Neural crest cell (in vitro differentiated cells): ENCODE results near the gene MGA. TPM values are rescaled to one million over a fixed set of nuclear protein-coding genes. Genes with fewer than 3 reads are reported as not detected.

ENCODE experiments used
- DNase-seq: peaks from one replicate; pipeline ENCODE4 v3.0.0; 2021; ENCODE audit warnings: low read depth, mixed read lengths, low spot score
- H3K27ac Mint-ChIP-seq: one replicate; pipeline ENCODE4 v1.8.0; 2021; ENCODE audit warnings: mild to moderate bottlenecking, mixed read lengths; ENCODE audit not compliant: unreplicated experiment
- H3K27me3 Mint-ChIP-seq: 2 replicates; pipeline ENCODE4 v1.8.0; 2021; ENCODE audit warnings: low read depth, mild to moderate bottlenecking, mixed read lengths
- H3K36me3 Mint-ChIP-seq: 2 replicates; pipeline ENCODE4 v1.8.0; 2021; ENCODE audit warnings: low read depth, mild to moderate bottlenecking, mixed read lengths
- H3K4me1 Mint-ChIP-seq: 2 replicates; pipeline ENCODE4 v1.8.0; 2021; ENCODE audit warnings: mixed read lengths
- H3K4me3 Mint-ChIP-seq: one replicate; pipeline ENCODE4 v1.8.0; 2021; ENCODE audit warnings: mild to moderate bottlenecking, mixed read lengths
- H3K9me3 Mint-ChIP-seq: 2 replicates; pipeline ENCODE4 v1.8.0; 2021; ENCODE audit warnings: mixed read lengths
- total RNA-seq: library from RNA; stranded (reverse); gene quantifications from 2 replicates; pipeline ENCODE4 v1.2.1, GENCODE V29; 2021
- TF ChIP-seq, protein P1 (sequence below): fragments of 200-600 bp; sonication (generic); conservative IDR thresholded peaks from 2 replicates; pipeline ENCODE4 v1.5.0; 2021; ENCODE audit warnings: antibody characterized with exemption, mild to moderate bottlenecking

Gene MGA
- total RNA-seq, 1 donor from 2014 or later, result 50.5 TPM

DNA sequence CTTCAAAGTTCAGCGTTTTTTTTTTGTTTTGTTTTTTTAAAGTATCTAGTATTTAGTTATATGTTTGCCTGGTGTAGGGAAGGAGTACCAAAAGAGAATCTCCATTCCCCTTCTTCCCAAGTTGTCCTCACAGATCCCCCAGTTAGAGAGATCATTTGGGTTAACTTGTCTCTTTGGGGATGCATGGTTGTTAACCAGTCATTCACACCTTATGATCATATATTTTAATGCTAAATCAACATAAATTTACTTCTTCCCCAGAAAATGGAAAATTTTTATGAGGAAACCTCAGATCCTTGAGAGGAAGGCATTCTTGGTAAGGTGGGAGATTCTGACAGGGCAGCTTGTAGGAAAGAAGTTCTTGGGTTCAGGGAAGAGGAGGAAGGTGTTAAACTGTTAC lies 1.5 kb upstream of the MGA start:
- Mint-ChIP-seq H3K27ac (no peak overlapping the region), H3K9me3 (peaks cover 4% of the 10 kb centered on the region), H3K4me1 (peaks cover 17% of the 10 kb centered on the region), H3K4me3 (peak overlapping the region; percentile 24), H3K36me3 (peaks cover 2% of the 10 kb centered on the region), H3K27me3 (peaks cover 35% of the 10 kb centered on the region)
- TF ChIP-seq, protein P1, sequence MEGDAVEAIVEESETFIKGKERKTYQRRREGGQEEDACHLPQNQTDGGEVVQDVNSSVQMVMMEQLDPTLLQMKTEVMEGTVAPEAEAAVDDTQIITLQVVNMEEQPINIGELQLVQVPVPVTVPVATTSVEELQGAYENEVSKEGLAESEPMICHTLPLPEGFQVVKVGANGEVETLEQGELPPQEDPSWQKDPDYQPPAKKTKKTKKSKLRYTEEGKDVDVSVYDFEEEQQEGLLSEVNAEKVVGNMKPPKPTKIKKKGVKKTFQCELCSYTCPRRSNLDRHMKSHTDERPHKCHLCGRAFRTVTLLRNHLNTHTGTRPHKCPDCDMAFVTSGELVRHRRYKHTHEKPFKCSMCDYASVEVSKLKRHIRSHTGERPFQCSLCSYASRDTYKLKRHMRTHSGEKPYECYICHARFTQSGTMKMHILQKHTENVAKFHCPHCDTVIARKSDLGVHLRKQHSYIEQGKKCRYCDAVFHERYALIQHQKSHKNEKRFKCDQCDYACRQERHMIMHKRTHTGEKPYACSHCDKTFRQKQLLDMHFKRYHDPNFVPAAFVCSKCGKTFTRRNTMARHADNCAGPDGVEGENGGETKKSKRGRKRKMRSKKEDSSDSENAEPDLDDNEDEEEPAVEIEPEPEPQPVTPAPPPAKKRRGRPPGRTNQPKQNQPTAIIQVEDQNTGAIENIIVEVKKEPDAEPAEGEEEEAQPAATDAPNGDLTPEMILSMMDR, result no peak
- no peak for DNase-seq

GRCh38 chr15:41659190-41659589 lies 1.0 kb upstream of the MGA start:
- TF ChIP-seq, protein P1, result no peak
- no peak for DNase-seq
- no peak overlapping the region for H3K27ac Mint-ChIP-seq
- H3K4me3 Mint-ChIP-seq, result peak overlapping the region; percentile 24
- peaks cover 4% of the 10 kb centered on the region for H3K9me3 Mint-ChIP-seq
- peaks cover 35% of the 10 kb centered on the region for H3K27me3 Mint-ChIP-seq
- peaks cover 17% of the 10 kb centered on the region for H3K4me1 Mint-ChIP-seq
- H3K36me3 Mint-ChIP-seq, result peaks cover 2% of the 10 kb centered on the region

GRCh38 chr15:41659855-41660234 lies 360 bp upstream of the MGA start:
- no peak for DNase-seq

GRCh38 chr15:41661078-41661517 lies 893 bp downstream of the MGA start:
- H3K27ac Mint-ChIP-seq, result peak overlapping the region; percentile 91

More at GRCh38 chr15:41659855-41660234, 360 bp upstream of the MGA start:
- Mint-ChIP-seq H3K4me1 (peaks cover 17% of the 10 kb centered on the region), H3K36me3 (peaks cover 2% of the 10 kb centered on the region), H3K9me3 (peaks cover 4% of the 10 kb centered on the region), H3K27me3 (peaks cover 35% of the 10 kb centered on the region), H3K27ac (no peak overlapping the region), H3K4me3 (peak overlapping the region; percentile 95)
- TF ChIP-seq, protein P1, result no peak

GRCh38 chr15:41661518-41662225 lies 1.5 kb downstream of the MGA start:
- Mint-ChIP-seq H3K4me3 (peak overlapping the region; percentile 95), H3K27ac (peak overlapping the region; percentile 91), H3K36me3 (peaks cover 2% of the 10 kb centered on the region), H3K9me3 (peaks cover 4% of the 10 kb centered on the region), H3K4me1 (peaks cover 17% of the 10 kb centered on the region), H3K27me3 (peaks cover 35% of the 10 kb centered on the region)
- DNase-seq, result peak; percentile 53
- TF ChIP-seq, protein P1, result no peak

More at GRCh38 chr15:41661078-41661517, 893 bp downstream of the MGA start:
- H3K27me3 Mint-ChIP-seq, result peaks cover 35% of the 10 kb centered on the region
- H3K4me3 Mint-ChIP-seq, result peak overlapping the region; percentile 95
- TF ChIP-seq, protein P1, result no peak
- peaks cover 4% of the 10 kb centered on the region for H3K9me3 Mint-ChIP-seq
- H3K4me1 Mint-ChIP-seq, result peaks cover 17% of the 10 kb centered on the region
- H3K36me3 Mint-ChIP-seq, result peaks cover 2% of the 10 kb centered on the region
- no peak for DNase-seq
